ENCODE results near the gene GP5.

The GP5 gene, protein sequence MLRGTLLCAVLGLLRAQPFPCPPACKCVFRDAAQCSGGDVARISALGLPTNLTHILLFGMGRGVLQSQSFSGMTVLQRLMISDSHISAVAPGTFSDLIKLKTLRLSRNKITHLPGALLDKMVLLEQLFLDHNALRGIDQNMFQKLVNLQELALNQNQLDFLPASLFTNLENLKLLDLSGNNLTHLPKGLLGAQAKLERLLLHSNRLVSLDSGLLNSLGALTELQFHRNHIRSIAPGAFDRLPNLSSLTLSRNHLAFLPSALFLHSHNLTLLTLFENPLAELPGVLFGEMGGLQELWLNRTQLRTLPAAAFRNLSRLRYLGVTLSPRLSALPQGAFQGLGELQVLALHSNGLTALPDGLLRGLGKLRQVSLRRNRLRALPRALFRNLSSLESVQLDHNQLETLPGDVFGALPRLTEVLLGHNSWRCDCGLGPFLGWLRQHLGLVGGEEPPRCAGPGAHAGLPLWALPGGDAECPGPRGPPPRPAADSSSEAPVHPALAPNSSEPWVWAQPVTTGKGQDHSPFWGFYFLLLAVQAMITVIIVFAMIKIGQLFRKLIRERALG

DNA sequence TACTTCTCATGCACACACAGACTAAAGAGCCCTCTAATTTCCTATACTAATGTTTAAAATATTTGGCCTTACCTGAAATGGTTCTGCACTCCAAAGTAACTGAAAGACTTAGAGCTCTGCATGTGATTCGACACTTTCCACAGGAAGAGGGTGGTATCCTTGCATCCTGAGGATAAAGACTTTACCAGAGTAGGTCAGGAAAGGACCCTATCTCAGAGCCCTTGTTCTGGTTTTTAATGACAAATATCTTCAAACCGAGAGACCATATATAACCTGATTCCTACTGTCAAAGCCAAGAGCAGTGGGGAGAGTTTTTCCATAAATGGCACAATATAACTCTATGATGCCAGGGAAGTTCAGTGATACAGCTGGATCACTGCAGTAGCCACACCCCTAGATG, at the start of gene GP5:
Gene GP5 (minus strand): TSS at position 101 of the 400 bp plus-strand sequence. CDS start 984 bp downstream, outside the sequence.
- no peak for DNase-seq (ENCODE audit: low spot score)

DNA sequence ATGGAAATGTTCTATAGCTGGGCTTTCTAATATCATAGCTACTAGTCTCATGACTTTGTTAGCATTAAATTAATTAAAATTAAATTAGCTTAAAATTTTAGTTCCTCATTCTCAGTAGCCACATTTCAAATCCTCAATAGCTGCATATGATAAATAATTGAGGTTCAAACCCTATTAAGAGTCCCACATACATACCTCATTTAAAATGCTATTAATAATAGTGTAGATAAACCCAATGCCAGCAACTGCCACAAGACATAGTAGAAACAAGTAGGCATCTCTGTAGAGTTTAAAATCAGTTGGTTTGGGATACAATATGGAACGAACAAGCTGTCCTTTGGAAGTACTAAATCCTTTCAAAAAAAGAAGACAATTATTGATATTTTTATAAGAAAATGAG, 48.6 kb upstream of the GP5 start:
- DNase-seq (ENCODE audit: low spot score) = no peak

DNA sequence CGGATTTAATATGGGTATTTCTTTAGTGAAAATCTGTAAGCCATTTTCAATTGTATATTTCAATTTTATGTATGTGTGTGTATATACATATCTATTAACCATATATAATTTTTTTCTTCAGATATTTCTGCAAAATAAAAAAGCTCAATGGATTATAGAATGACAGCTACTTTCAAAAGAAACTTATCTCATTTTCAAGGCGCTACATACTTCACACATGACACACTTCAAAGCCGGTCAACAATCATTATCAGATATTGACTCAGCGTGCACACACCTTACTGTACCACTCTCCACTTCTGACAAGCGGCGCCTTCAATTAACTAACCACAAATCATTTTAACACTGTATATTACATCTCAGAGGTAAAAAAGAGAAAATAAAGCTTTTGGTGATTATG, 48.1 kb upstream of the GP5 start:
- peak; percentile 14 for DNase-seq (ENCODE audit: low spot score)

- DNase-seq (ENCODE audit: low spot score) = no peak
Observed at GRCh38 chr3:194446754-194447153, 47.7 kb upstream of the GP5 start.

- no peak for DNase-seq (ENCODE audit: low spot score)
Observed at GRCh38 chr3:194446172-194446571, 47.1 kb upstream of the GP5 start.

GRCh38 chr3:194443901-194444300, 44.8 kb upstream of the GP5 start:
- no peak for DNase-seq (ENCODE audit: low spot score)

DNA sequence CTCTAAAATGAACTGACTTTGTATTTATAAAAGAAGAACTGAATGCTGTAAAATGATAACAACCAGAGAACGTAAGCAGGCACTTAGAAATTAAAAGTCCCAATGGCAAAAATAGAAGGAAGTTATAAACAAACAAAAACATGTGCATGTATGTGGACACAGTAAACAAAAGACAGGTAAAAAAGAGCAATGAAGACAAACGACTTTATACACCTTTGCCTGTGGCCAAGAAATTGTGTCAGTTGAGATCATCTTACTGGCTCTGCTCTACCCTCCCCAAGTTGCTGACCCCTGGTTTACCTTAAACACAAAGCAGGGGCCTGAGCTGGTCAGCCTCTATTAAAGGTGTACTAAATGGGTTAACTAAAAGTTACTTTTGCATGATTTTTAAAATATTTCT, 41.7 kb upstream of the GP5 start:
- no peak for DNase-seq (ENCODE audit: low spot score)

DNA sequence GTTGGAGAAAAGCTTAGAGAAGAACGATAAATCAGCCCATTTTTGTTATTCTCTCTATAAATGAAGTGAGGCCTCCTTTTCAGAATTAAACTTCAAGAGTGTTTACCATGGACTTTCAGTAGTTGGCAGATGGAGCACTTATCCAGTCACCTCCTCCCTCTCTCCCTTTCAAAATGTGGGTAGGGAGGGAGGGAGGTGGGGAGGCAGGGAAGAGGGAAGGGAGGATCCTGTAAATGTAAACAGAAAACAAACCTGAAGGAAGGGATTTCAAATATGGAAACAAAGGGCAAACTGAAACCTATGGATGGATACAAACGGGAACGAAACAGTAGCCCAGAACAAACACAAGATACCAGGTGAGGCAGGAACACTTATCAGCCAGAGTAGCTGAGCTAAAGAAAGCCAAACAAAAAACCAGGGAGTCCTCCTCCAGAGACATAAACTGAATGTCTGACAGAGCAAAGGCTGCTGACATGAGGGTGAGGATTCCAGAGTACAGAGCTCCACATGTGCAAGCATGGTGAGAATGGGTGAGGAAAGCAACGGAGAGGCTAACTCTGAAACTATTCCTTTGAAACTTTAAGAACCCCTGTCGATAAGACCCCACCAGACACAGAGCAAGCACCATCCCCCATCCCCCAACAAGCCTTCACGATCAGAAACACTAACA, 41.0 kb upstream of the GP5 start:
- DNase-seq (ENCODE audit: low spot score) = no peak

- no peak for DNase-seq (ENCODE audit: low spot score)
Observed at GRCh38 chr3:194434503-194434902, 35.4 kb upstream of the GP5 start.

DNA sequence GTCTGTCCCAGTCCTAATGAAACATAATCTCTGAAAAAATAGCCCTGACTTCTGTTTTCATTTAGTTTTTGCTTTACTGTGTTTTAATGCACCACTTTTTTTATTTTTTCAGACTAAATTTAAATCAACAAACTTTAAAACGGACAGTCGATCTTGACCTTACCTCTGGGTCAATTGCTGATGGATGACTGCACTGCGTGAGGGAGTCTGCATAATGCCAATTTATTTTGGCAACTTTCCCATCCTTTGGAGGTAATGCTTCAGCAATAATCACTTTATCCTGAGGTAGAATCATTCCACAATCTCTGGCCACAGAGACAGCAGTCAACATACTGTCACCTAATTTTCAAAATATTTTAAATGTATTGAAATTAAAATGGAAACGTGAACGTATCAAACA, 32.5 kb upstream of the GP5 start:
- DNase-seq (ENCODE audit: low spot score) = no peak

- DNase-seq (ENCODE audit: low spot score) = no peak
Observed at GRCh38 chr3:194425399-194425798, 26.3 kb upstream of the GP5 start.

DNA sequence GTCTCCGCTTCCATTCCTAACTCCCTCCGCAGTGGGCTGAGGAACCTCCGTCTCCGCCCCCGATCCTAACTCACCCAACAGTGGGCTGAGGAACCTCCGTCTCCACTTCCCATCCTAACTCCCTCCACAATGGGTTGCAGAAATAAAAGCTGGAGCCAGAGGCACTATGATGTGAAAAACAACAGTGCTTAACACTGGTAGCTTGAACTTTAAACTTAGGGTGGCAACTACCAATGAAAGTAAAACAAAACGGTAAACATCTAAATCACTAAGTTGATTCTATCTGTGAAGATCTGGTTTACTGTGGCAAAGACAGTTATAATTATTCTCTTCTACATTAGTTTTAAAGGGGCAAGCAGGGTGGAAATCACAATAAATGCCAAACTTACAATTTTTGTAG, 25.9 kb upstream of the GP5 start:
- DNase-seq (ENCODE audit: low spot score) = no peak

DNA sequence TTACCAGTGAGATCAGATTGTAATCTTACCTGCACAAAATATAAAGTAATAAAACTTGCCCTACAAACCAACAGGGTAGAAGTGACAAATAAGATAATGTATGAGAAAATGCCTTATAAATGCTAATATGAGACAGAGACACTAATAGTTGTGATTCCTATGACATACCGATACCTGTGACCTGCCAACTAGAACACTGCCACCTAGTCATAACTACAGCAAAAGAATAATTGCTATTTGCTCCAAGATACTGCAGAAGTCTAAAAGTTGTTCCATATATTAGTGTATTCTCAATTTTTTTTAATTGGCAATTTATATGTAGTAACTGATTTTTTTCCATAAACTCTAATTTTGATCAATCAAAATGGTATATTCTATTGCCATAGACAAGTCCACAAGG, 25.3 kb upstream of the GP5 start:
- DNase-seq (ENCODE audit: low spot score) = no peak

GRCh38 chr3:194423317-194423716, 24.3 kb upstream of the GP5 start:
- no peak for DNase-seq (ENCODE audit: low spot score)

GRCh38 chr3:194422188-194422587, 23.1 kb upstream of the GP5 start:
- DNase-seq (ENCODE audit: low spot score) = no peak

DNA sequence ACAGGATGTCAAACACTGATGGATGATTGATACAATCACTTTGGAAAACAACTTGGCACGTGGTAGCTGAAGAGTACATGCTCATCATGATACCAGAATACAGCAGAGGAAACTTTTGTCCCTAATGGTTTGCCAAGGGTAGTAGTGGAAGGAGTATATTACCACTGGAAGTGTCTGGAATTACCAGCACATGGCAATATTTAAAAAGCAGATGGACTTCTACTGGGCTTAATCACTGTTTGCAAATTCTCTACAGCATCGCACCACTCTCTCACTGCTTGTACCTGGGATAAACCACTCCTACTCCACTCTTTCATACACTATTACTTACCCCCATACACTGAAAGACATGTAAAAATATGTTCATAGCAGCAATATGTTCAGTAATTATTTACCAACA, 19.6 kb upstream of the GP5 start:
- DNase-seq (ENCODE audit: low spot score) = no peak

GRCh38 chr3:194407423-194407822, 8.4 kb upstream of the GP5 start:
- no peak for DNase-seq (ENCODE audit: low spot score)

DNA sequence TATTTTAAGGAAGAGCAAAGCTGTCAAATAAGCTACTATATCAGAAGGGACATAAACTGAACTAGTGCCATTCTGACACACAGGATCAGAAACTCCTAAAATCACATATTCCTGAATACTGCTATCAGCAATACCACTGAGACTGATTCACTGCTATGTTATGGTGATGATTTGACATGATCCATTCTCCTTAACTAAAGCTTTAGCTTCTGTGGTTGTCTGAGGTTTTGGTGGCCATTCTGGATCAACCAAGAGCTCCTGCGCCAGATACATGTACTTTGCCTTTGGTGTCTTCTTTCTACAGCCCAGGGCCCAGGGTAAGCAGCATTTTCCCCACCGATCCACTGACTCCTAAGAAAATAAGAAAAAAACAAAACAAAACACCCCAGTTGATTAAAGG, 6.7 kb upstream of the GP5 start:
- DNase-seq (ENCODE audit: low spot score) = no peak

- DNase-seq (ENCODE audit: low spot score) = peak; percentile 71
Observed at GRCh38 chr3:194404365-194405140, 5.5 kb upstream of the GP5 start.

- no peak for DNase-seq (ENCODE audit: low spot score)
Observed at GRCh38 chr3:194401868-194402329, 2.8 kb upstream of the GP5 start.

- no peak for DNase-seq (ENCODE audit: low spot score)
Observed at GRCh38 chr3:194401346-194401745, 2.3 kb upstream of the GP5 start.

DNA sequence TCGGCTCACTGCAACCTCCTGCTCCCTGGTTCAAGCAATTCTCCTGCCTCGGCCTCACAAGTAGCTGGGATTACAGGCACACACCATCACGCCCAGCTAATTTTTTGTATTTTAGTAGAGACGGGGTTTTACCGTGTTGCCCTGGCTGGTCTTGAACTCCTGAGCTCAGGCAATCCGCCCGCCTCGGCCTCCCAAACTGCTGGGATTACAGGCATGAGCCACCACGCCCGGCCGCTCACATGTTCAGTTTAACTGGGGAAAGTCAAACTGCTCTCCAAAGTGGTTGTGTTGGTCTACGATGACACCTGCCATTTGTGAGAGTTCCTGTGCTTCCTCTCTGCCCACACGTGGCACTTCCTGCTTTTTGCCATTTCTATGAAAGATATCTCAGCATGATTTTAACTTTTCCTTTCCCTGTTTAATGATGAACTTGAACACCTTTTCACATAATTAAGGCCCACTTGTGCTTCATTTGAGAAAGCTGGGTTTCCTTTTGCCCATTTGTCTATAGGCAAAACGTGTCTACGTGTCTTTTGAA, 877 bp upstream of the GP5 start:
- no peak for DNase-seq (ENCODE audit: low spot score)

Data from hematopoietic multipotent progenitor cell treated with erythropoietin and hydrocortisone succinate and interleukin-3 and kit ligand, for 15 days (in vitro differentiated cells).